HTR-8/SVneo (cell line): Measurements from ENCODE around the gene LHX4.

Experiments used
- DNase-seq: peaks from one replicate; pipeline ENCODE4 v3.0.0; 2011; ENCODE audit warnings: low spot score, mixed read lengths; ENCODE audit not compliant: insufficient read length
- FAIRE-seq: peaks from 2 replicates; lab custom pipeline; 2011; peaks lifted over from hg19 to GRCh38; lab: Jason Lieb, UNC

Gene LHX4

DNA sequence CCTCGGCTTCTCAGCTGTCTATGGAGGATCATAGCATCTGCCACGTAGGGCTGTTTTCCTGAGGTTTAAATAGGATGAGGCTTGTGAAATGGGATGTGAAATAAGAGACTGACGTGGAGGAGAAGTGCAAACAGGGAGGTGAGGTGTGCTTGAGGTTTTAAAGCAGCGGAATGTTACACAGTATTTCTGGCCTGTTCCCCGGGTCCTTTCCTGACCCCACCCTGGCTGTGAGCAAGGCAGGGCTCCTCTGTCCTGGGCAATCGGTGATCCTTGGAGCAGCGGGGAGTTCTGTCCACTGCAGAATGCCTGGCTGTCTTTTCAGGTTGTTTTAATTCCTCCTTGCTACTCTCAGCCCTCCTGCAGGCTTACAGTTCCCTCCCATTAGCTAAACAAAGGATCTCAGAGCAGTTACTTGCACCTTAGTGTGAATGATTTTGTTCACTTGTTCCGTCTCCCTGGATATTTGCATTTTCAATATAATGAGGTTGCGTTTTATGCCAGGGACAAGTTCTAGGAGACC, 38.6 kb downstream of the LHX4 start:
- DNase-seq (no peak), FAIRE-seq (no peak)

DNA sequence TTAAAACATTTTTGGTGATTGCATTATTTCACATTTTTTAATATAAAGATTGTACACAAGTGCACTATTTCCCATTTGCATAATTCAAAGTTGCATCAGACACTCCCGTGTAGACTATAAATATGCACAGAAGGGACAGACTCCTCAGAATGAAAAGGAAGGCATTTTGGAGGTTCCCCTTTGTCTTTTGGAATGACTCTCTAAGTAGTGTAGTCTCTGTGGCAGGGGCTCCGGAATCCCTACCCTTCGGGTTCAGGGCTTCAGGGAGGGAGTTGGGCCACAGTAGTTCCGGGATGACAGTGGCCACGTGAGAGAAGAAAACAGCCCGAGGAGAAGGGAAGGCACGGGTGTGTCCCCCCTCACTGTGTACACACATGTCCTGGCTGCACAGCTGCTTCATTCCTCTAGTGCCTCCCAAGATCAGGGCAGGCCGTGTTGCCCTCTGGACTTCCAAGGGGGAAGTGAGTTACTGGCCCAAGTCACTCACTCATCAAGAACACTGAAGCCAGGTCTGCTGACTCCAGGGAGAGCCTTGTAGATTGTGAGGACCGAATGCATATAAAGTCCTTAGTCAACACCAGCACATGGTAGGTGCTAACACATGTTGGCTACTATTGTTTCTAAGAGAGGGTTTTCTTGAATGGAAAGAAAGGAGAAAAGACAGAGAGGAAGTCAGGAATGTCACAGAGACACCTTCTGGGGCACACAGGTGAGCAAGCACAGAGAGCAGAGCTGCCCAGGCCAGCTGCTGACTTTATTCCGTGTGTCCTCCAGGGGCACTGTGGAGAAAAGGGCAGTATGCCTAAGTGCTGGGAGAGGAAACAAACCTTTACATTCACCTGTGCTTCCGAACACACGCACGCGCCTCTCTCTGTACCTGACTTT, 39.8 kb downstream of the LHX4 start:
- DNase-seq (no peak), FAIRE-seq (no peak)

GRCh38 chr1:180270530-180271271, 40.6 kb downstream of the LHX4 start:
- DNase-seq = no peak
- no peak for FAIRE-seq

GRCh38 chr1:180271272-180272255, 41.5 kb downstream of the LHX4 start:
- DNase-seq = no peak
- no peak for FAIRE-seq

DNA sequence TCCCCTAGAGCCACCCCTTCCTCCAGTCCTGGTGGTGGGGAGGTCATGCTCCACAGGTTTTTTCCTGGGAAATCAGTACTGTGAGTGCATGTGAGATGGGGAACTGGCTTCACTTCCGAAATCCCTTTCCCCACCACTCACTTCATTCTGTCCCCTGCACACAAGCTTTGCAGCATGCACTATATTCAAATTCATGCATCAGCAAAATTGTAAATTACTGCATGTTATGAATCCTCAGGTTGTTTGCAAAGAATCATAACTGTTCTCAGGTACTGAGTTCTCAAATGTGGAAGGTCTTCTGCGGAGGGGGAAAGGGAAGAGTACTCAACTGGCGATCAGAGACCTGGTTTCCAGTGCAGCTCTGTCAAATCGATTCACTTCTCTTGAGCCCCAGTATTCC, 42.3 kb downstream of the LHX4 start:
- no peak for DNase-seq
- FAIRE-seq = no peak

DNA sequence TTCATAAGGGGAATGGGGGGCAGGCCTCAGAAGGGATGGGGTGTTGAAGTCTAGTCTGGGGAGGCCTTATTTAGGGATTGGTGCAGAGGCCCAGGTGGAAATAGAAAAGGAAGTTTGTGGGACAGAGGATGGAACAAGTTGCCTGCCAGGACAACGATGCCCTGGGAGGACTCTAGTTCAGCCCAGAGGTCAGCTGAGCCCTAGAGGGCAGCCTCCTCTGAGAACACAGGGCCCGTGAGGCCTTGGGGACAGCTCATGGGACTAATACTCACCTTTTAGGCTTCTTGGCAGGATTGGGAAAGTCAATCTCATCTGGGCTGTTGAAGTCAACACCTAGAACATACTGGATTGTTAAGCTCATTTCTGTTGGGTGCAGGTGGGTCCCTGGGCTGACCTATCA, 43.0 kb downstream of the LHX4 start:
- FAIRE-seq = no peak
- no peak for DNase-seq

DNA sequence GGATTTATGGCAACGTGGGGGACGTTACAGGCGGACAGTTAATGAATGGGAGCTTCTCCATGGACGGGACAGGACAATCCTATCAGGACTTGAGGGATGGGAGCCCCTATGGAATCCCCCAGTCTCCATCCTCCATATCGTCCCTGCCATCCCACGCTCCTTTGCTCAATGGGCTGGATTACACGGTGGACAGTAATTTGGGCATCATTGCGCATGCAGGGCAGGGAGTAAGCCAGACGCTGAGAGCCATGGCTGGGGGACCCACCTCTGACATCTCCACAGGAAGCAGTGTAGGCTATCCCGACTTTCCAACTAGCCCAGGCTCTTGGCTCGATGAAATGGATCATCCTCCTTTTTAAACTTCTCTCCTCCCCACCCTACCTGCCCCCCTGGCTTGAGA, 44.2 kb downstream of the LHX4 start:
- DNase-seq (no peak), FAIRE-seq (no peak)

GRCh38 chr1:180275726-180276125, 45.7 kb downstream of the LHX4 start:
- DNase-seq (no peak), FAIRE-seq (no peak)

DNA sequence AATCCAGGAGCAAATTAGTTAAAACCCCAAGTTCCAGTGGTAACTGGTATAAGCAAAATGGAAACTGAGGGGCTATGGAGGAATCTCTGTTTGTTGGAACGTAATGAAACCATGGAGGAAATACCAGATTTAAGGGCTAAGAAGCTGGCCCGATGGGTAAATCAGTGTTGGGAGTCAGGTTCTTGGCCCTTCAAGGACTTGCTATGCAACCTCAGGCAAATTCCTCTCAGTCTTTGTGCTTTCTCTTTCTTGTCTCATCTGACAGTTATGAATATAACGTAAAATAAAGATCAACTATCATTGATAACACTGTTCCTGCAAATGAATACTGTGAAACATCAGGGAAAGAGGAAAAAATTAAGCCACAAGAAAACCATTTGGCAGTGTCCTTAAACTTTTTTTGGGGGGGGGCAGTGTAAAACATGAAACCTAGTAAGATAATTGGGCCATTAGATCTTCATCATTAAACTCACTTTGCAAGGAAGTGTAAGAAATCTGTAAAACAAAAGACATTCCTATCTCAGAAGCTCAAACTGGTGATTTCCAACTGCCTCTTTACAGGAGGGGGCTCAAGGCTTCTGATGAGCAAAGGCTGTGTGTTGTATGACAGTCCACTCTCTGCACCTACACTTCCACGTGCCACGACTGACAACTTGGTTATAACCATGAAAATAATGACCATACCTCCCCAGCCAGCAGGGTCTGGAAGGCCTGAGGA, 47.6 kb downstream of the LHX4 start:
- DNase-seq = no peak

GRCh38 chr1:180278194-180278515, 48.1 kb downstream of the LHX4 start:
- no peak for FAIRE-seq
- no peak for DNase-seq

More for the DNA sequence above, 47.6 kb downstream of the LHX4 start:
- no peak for FAIRE-seq

DNA sequence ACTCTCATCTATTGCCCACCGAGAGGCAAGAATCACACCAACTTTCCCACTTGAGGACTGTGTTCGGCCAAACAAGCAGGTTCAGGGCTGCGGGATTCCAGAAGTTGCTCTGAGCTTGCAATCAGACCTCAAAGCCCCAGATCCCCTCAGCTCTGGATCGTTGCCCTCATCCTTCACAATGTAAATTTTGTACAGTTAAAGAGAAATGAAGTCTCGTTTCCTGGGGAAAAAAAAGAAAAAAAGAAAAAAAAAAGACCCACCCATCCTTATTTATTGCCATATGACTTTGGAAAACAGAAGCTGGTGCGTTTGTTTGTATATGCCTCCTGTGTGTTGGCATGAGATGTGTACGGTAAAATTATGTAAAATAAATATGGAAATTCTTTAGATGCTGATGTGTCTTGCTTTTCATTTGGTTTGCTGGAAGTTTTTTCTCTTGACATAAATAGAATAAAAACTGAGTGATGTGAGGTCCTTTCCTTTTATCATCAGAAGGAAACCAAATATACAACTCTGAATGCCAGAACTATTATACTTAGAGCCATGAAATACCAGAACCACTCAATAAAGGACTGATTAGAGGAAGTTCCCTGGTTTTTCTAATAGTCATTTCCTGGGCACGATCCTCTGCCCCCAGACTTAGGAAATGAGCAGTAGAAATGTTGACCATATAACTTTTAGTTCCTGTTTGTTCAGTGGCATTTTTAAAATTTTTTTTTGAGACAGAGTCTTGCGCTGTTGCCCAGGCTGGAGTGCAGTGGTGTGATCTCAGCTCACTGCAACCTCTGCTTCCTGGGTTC, 48.7 kb downstream of the LHX4 start:
- FAIRE-seq = no peak
- no peak for DNase-seq

- no peak for DNase-seq
- no peak for FAIRE-seq
These were observed 49.6 kb downstream of the LHX4 start for GRCh38 chr1:180279651-180280050.

DNA sequence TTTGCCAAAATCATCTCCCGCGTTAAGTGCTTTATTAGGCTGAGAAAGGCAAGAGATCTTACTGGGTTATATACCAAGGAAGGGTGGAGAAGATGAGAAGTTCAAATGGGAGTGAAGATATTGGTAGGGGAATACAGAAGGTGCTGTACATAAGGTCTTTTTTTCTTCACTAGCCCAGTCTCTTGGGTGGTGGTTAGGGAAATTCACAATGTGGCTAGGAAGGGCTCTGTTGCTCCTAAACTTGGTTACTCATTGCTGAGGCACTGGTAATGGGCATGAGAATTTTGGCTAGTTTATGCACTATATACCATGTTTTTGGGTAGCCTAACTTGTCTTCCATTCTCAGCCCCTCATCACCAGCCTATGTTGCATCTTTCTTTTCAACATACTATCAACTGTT, 50.6 kb downstream of the LHX4 start:
- FAIRE-seq (no peak), DNase-seq (no peak)

DNA sequence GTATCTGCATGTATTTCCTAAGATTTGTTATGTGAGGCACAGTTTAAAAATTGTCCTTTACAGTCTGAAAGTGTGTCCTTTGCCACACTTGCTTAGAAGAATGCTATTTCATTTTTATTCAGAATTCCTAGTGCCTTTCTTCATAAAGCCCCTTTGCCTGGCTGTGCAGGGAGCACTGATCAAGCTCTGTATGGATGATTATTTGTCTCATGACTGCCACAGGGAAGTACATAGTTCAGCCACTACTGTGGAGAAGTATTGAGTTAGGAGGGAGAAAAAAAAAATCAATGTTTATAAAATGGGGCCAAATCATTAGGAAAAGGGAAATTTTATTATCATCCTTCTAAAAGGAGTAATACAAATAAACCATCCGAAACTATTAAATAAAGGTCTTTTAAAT, 51.4 kb downstream of the LHX4 start:
- DNase-seq (no peak), FAIRE-seq (no peak)

- FAIRE-seq (no peak), DNase-seq (no peak)
These were observed 52.5 kb downstream of the LHX4 start for GRCh38 chr1:180282401-180283044.

GRCh38 chr1:180283098-180283497, 53.0 kb downstream of the LHX4 start:
- DNase-seq (no peak), FAIRE-seq (no peak)

DNA sequence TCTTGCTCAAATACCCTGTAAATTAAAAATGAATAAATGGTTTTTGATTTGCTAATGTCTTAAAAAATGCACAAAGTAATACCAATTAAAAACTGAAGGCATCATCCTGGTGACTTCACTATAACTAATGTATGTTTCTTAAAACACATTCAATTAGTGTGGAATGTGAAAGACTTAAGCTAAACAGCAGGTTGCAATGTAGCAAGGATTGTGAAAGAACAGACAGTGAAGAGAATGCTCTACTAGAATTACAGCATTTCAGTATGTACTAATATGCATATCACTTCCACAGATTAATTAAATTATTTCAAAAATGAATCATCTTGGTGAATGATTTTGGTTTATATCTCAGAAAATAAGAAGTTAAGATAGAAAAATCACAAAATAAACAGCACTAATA, 56.4 kb downstream of the LHX4 start:
- no peak for FAIRE-seq

DNA sequence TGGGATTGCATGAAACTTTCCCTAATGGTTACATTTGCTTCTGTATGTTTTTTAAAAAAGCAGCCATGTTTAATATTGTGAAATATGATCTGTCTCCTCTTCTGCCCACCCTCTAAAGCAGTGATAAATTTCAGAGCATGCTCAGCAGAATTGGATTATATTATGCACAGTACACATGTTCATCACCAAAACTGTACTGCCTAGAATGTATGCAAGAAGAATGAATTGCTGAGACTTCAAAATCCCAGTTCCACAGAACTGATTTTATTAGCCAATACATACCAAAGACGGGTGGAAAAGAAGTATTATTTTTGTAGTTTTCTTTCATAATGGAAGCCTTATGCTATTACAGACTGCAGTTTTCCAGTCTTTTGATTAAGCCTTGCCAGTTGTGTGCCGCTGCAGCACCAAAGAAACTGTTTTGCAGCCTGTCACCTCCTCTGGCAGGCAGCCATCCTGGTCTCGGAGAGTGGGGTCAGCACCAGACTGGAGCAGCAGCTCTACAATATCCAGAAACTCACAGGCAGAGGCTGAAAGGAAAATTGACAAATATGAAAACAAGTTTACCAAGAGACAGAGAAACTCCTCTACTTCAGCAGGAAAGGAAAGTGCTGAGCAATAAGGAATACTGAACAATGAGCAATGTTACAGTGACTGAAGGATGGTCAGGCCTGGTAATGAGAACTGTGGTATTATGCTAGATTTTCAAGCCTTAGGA, 58.1 kb downstream of the LHX4 start:
- DNase-seq (no peak), FAIRE-seq (no peak)

More for the DNA sequence above, 56.4 kb downstream of the LHX4 start:
- no peak for DNase-seq
